ENCODE measurements around the gene PDSS2. TPM values are rescaled to one million over a fixed set of nuclear protein-coding genes. Genes with fewer than 3 reads are reported as not detected.

PDSS2 gene
- total RNA-seq, 1 experiment from 2014 or later, result 12.1 TPM

- Histone ChIP-seq H3K4me1 (ENCODE audit: insufficient read depth, low read length) (no peaks in the 10 kb centered on the region), H2BK120ac (ENCODE audit: low read depth, low read length, poor library complexity, severe bottlenecking) (no peak overlapping the region), H3K9me3 (ENCODE audit: control insufficient read depth, low read depth, low read length) (no peaks in the 10 kb centered on the region), H4K20me1 (ENCODE audit: control insufficient read depth, insufficient read depth, insufficient read length) (no peaks in the 10 kb centered on the region), H3K27ac (ENCODE audit: insufficient read length, low read depth, low read length) (no peak overlapping the region), H3K18ac (ENCODE audit: insufficient read length, low read depth, low read length) (no peak overlapping the region), H3K23me2 (ENCODE audit: insufficient read length, low read depth, low read length, poor library complexity, severe bottlenecking) (no peaks in the 10 kb centered on the region), H2AK5ac (ENCODE audit: insufficient read length, low read length) (no peak overlapping the region), H3K9ac (ENCODE audit: extremely low read depth, insufficient read length, low read length) (no peak overlapping the region), H4K91ac (ENCODE audit: insufficient read length, low read depth, low read length) (no peak overlapping the region), H2BK15ac (ENCODE audit: low read depth, low read length) (no peak overlapping the region), H3K56ac (ENCODE audit: insufficient read length, low read depth, low read length) (no peak overlapping the region), H2BK12ac (ENCODE audit: insufficient read length, low read depth, low read length) (no peak overlapping the region), H3K14ac (ENCODE audit: insufficient read depth, low read length) (no peak overlapping the region), H2AFZ (ENCODE audit: low read length) (no peak overlapping the region), H3T11ph (ENCODE audit: low read length) (no peak overlapping the region), H3K23ac (ENCODE audit: insufficient read length, low read depth, low read length) (no peak overlapping the region), H3K79me2 (ENCODE audit: insufficient read depth, low read length) (no peaks in the 10 kb centered on the region), H3K4ac (ENCODE audit: low read depth, low read length) (no peak overlapping the region), H3K79me1 (ENCODE audit: insufficient read depth, low read depth, low read length, poor library complexity, severe bottlenecking) (no peaks in the 10 kb centered on the region), H2BK20ac (ENCODE audit: low read depth, low read length, poor library complexity, severe bottlenecking) (no peak overlapping the region), H2BK5ac (ENCODE audit: insufficient read length, low read length) (no peak overlapping the region), H4K8ac (replicated peaks; ENCODE audit: insufficient read length, low read depth, low read length) (no peak overlapping the region), H3K27me3 (ENCODE audit: insufficient read depth, low read length) (no peaks in the 10 kb centered on the region), H4K5ac (ENCODE audit: insufficient read length, low read depth, low read length) (no peak overlapping the region), H3K4me2 (ENCODE audit: insufficient read depth, insufficient read length, low read length) (no peak overlapping the region)
- no peaks in the 10 kb centered on the region for H3K27me3 Mint-ChIP-seq (ENCODE audit: low read depth)
- no peaks in the 10 kb centered on the region for H3K36me3 Mint-ChIP-seq (ENCODE audit: insufficient read depth in 1 of 3, low read depth in 3 of 3)
- TF ChIP-seq, protein P1, sequence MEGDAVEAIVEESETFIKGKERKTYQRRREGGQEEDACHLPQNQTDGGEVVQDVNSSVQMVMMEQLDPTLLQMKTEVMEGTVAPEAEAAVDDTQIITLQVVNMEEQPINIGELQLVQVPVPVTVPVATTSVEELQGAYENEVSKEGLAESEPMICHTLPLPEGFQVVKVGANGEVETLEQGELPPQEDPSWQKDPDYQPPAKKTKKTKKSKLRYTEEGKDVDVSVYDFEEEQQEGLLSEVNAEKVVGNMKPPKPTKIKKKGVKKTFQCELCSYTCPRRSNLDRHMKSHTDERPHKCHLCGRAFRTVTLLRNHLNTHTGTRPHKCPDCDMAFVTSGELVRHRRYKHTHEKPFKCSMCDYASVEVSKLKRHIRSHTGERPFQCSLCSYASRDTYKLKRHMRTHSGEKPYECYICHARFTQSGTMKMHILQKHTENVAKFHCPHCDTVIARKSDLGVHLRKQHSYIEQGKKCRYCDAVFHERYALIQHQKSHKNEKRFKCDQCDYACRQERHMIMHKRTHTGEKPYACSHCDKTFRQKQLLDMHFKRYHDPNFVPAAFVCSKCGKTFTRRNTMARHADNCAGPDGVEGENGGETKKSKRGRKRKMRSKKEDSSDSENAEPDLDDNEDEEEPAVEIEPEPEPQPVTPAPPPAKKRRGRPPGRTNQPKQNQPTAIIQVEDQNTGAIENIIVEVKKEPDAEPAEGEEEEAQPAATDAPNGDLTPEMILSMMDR (conservative IDR thresholded peaks at IDR 0.05), result no peak
- no peaks in the 10 kb centered on the region for H3K9me3 Mint-ChIP-seq
- no peak overlapping the region for H3K4me3 Mint-ChIP-seq
- WGBS (ENCODE audit: extremely low coverage, insufficient read length, low lambda C conversion rate), result no CpG with 5 or more reads among the region's 6 CpGs
- no peak overlapping the region for H3K27ac Mint-ChIP-seq
- H3K4me1 Mint-ChIP-seq, result no peaks in the 10 kb centered on the region
- DNase-seq, result no peak
Observed at GRCh38 chr6:107246972-107247615, 212.3 kb downstream of the PDSS2 start.
